Neuronal stem cell (in vitro differentiated cells): ENCODE measurements around the gene PRICKLE1.

Experiments used
- DNase-seq: peaks from one replicate; pipeline ENCODE4 v3.0.0-alpha.2; 2013; ENCODE audit warnings: low spot score
- H2AFZ ChIP-seq: one replicate; pipeline ENCODE4 v1.6.1; 2013; ENCODE audit warnings: mild to moderate bottlenecking, low read length, inconsistent platforms
- H2AK5ac ChIP-seq: 2 replicates; pipeline ENCODE4 v1.6.1; 2013; ENCODE audit warnings: low read depth, mild to moderate bottlenecking, inconsistent platforms, low read length, moderate library complexity, mixed read lengths
- H2BK120ac ChIP-seq: 2 replicates; pipeline ENCODE4 v1.6.1; 2013; ENCODE audit warnings: low read depth, mild to moderate bottlenecking, inconsistent platforms, low read length, moderate library complexity, mixed read lengths
- H2BK12ac ChIP-seq: one replicate; pipeline ENCODE4 v1.6.1; 2013; ENCODE audit warnings: low read length, inconsistent platforms
- H2BK15ac ChIP-seq: 2 replicates; pipeline ENCODE4 v1.6.1; 2013; ENCODE audit warnings: mild to moderate bottlenecking, low read length, inconsistent platforms, mixed read lengths
- H2BK5ac ChIP-seq: one replicate; pipeline ENCODE4 v1.6.1; 2013; ENCODE audit warnings: inconsistent platforms, mild to moderate bottlenecking, low read length, moderate library complexity
- H3K14ac ChIP-seq: one replicate; pipeline ENCODE4 v1.6.1; 2013; ENCODE audit warnings: low read length, inconsistent platforms
- H3K18ac ChIP-seq: 2 replicates; pipeline ENCODE4 v1.6.1; 2013; ENCODE audit warnings: low read length, inconsistent platforms
- H3K23ac ChIP-seq: 2 replicates; pipeline ENCODE4 v1.6.1; 2013; ENCODE audit warnings: low read depth, mild to moderate bottlenecking, mixed read lengths, low read length, inconsistent platforms; ENCODE audit not compliant: poor library complexity
- H3K27ac ChIP-seq: replicated peaks from 3 replicates; pipeline ENCODE4 v1.5.1; 2013; ENCODE audit warnings: low read length, inconsistent platforms
- H3K27me3 ChIP-seq, 3 experiments: 2 replicates each; pipeline ENCODE4 v1.6.1; 2013; ENCODE audit warnings: low read length in 3 of 3, mild to moderate bottlenecking in 2 of 3, inconsistent platforms in 1 of 3, low read depth in 1 of 3, mixed read lengths in 1 of 3, moderate library complexity in 1 of 3; ENCODE audit not compliant: control insufficient read depth in 3 of 3, insufficient read depth in 3 of 3
- H3K36me3 ChIP-seq, 2 donors: replicated peaks in 1 of 2; 2 replicates each; pipeline ENCODE4 v1.6.1; 2013; ENCODE audit warnings: low read length in 2 of 2; ENCODE audit not compliant: control insufficient read depth in 2 of 2, insufficient read depth in 2 of 2
- H3K4ac ChIP-seq: 2 replicates; pipeline ENCODE4 v1.6.1; 2013; ENCODE audit warnings: inconsistent platforms, mild to moderate bottlenecking, low read length, moderate library complexity
- H3K4me1 ChIP-seq, 2 donors: 1 replicate in 1 of 2; 2 replicates in 1 of 2; pipeline ENCODE4 v1.6.1; 2013; ENCODE audit warnings: low read length in 2 of 2, low read depth in 1 of 2; ENCODE audit not compliant: control insufficient read depth in 2 of 2, insufficient read depth in 1 of 2
- H3K4me2 ChIP-seq: one replicate; pipeline ENCODE4 v1.6.1; 2013; ENCODE audit warnings: mild to moderate bottlenecking, low read length, inconsistent platforms; ENCODE audit not compliant: insufficient read depth, poor library complexity, severe bottlenecking
- H3K4me3 ChIP-seq, 2 donors: 2 replicates each; pipeline ENCODE4 v1.5.1; 2013; ENCODE audit warnings: low read length in 2 of 2, mild to moderate bottlenecking in 2 of 2, inconsistent platforms in 1 of 2, moderate library complexity in 1 of 2
- H3K79me1 ChIP-seq: one replicate; pipeline ENCODE4 v1.6.1; 2013; ENCODE audit warnings: low read depth, mild to moderate bottlenecking, inconsistent platforms, low read length, moderate library complexity
- H3K9ac ChIP-seq: one replicate; pipeline ENCODE4 v1.6.1; 2013; ENCODE audit warnings: mild to moderate bottlenecking, low read depth, low read length, inconsistent platforms; ENCODE audit not compliant: poor library complexity
- H3K9me3 ChIP-seq, 2 donors: replicated peaks in 1 of 2; 2 replicates each; pipeline versions ENCODE3 to v1.6.1; 2013; ENCODE audit warnings: low read length in 2 of 2, mild to moderate bottlenecking in 2 of 2, inconsistent platforms in 1 of 2, low read depth in 1 of 2, mixed read lengths in 1 of 2, moderate library complexity in 1 of 2; ENCODE audit not compliant: control insufficient read depth in 2 of 2, insufficient read depth in 1 of 2
- H4K8ac ChIP-seq: one replicate; pipeline ENCODE4 v1.6.1; 2013; ENCODE audit warnings: low read depth, mild to moderate bottlenecking, inconsistent platforms, low read length, moderate library complexity
- H4K91ac ChIP-seq: one replicate; pipeline ENCODE4 v1.6.1; 2013; ENCODE audit warnings: low read length, low read depth, mild to moderate bottlenecking, inconsistent platforms; ENCODE audit not compliant: poor library complexity
- WGBS, 2 donors: extraction: QIAGEN DNeasy Blood & Tissue Kit; methylation state at CpG; one replicate each; pipeline ENCODE4 v1.1.7; 2013; ENCODE audit warnings: missing lambda C conversion rate in 2 of 2, mixed read lengths in 1 of 2; ENCODE audit not compliant: insufficient read length in 2 of 2, insufficient replicate concordance in 1 of 2; ENCODE audit errors: extremely low coverage in 2 of 2; 5-methylcytosine and 5-hydroxymethylcytosine counted together

The PRICKLE1 gene

GRCh38 chr12:42539696-42540095 lies 49.9 kb downstream of the PRICKLE1 start:
- no peak overlapping the region for H4K8ac ChIP-seq
- H3K36me3 ChIP-seq = no peaks in the 10 kb centered on the region
- no peak overlapping the region for H3K27ac ChIP-seq
- H3K4me3 ChIP-seq = no peak overlapping the region
- no peak overlapping the region for H2BK5ac ChIP-seq
- no peak overlapping the region for H3K23ac ChIP-seq
- H3K18ac ChIP-seq = no peak overlapping the region
- peaks cover 0 to 3% of the 10 kb centered on the region in 2 donors for H3K4me1 ChIP-seq
- H2BK120ac ChIP-seq = no peak overlapping the region
- no peak overlapping the region for H3K9ac ChIP-seq
- H3K4ac ChIP-seq = no peak overlapping the region
- H2AFZ ChIP-seq = no peak overlapping the region
- H2BK12ac ChIP-seq = no peak overlapping the region
- no peak overlapping the region for H4K91ac ChIP-seq
- H3K14ac ChIP-seq = no peak overlapping the region
- H3K79me1 ChIP-seq = no peaks in the 10 kb centered on the region
- H2AK5ac ChIP-seq = no peak overlapping the region
- H3K27me3 ChIP-seq = no peaks in the 10 kb centered on the region
- DNase-seq = no peak
- no peak overlapping the region for H3K4me2 ChIP-seq
- no peaks in the 10 kb centered on the region for H3K9me3 ChIP-seq
- WGBS, 2 donors = no CpG with 5 or more reads among the region's 1 CpG
- no peak overlapping the region for H2BK15ac ChIP-seq

DNA sequence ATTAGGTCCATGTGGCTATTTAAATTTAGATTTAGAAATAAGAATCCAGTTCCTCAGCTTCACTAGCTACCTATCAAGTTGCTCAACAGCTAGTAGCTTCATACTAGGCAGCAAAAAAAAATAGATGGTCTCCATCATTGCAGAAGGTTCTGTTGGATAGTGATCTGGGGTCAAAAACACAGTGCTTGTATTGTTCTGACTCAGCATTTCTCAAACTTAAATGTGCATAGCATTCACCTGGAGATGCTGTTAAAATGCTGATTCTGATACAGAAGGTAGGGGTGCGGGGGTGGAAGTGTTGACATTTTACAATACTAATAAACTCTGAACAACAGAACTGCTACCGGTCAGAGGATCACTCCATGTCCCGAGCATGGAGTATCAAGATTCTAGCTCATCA lies 51.3 kb downstream of the PRICKLE1 start:
- no peaks in the 10 kb centered on the region for H3K27me3 ChIP-seq
- no peak overlapping the region for H3K4me2 ChIP-seq
- DNase-seq = no peak
- no peak overlapping the region for H2AFZ ChIP-seq
- no peak overlapping the region for H3K4me3 ChIP-seq
- no peak overlapping the region for H3K27ac ChIP-seq
- H3K9me3 ChIP-seq = no peaks in the 10 kb centered on the region
- peaks cover 0 to 3% of the 10 kb centered on the region in 2 donors for H3K4me1 ChIP-seq
- WGBS, 2 donors = no CpG with 5 or more reads among the region's 3 CpGs
- H4K91ac ChIP-seq = no peak overlapping the region
- no peak overlapping the region for H2BK12ac ChIP-seq
- no peak overlapping the region for H3K14ac ChIP-seq
- H2BK15ac ChIP-seq = no peak overlapping the region
- H2BK120ac ChIP-seq = no peak overlapping the region
- H3K79me1 ChIP-seq = no peaks in the 10 kb centered on the region
- H3K23ac ChIP-seq = no peak overlapping the region
- no peak overlapping the region for H2AK5ac ChIP-seq
- no peak overlapping the region for H3K9ac ChIP-seq
- H3K4ac ChIP-seq = no peak overlapping the region
- no peak overlapping the region for H2BK5ac ChIP-seq
- H4K8ac ChIP-seq = no peak overlapping the region
- no peaks in the 10 kb centered on the region for H3K36me3 ChIP-seq
- H3K18ac ChIP-seq = no peak overlapping the region

GRCh38 chr12:42534184-42534838 lies 55.2 kb downstream of the PRICKLE1 start:
- WGBS, 2 donors = no CpG with 5 or more reads among the region's 4 CpGs
- H4K91ac ChIP-seq = no peak overlapping the region
- H3K27me3 ChIP-seq = no peaks in the 10 kb centered on the region
- no peak overlapping the region for H2AK5ac ChIP-seq
- no peaks in the 10 kb centered on the region for H3K36me3 ChIP-seq
- H4K8ac ChIP-seq = no peak overlapping the region
- no peaks in the 10 kb centered on the region for H3K79me1 ChIP-seq
- no peaks in the 10 kb centered on the region for H3K9me3 ChIP-seq
- no peak overlapping the region for H2AFZ ChIP-seq
- H3K18ac ChIP-seq = no peak overlapping the region
- H3K4me3 ChIP-seq = no peak overlapping the region
- no peak overlapping the region for H3K9ac ChIP-seq
- H3K14ac ChIP-seq = no peak overlapping the region
- no peak overlapping the region for H3K4me2 ChIP-seq
- DNase-seq = no peak
- no peak overlapping the region for H2BK12ac ChIP-seq
- H3K4me1 ChIP-seq = no peaks in the 10 kb centered on the region
- no peak overlapping the region for H3K23ac ChIP-seq
- H3K4ac ChIP-seq = no peak overlapping the region
- H2BK15ac ChIP-seq = no peak overlapping the region
- no peak overlapping the region for H2BK5ac ChIP-seq
- H3K27ac ChIP-seq = no peak overlapping the region
- H2BK120ac ChIP-seq = no peak overlapping the region

DNA sequence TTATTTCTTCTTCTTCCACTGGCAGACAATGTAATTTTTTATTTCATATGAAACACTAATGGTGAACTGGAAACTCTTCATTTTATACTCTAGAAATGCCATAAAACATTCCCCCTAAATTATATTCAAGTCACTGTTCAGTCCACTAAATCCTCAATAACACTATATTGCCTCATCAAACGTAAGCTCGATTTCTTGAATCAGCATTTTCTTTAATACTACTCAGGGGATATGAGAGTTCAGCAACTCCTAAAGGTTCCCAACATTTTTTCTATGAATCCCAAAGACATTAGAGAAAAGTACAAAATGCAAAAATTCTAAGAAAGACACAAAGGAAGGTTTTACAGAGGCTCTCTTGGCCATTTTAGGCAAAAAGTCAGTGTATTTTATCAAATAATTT lies 59.3 kb downstream of the PRICKLE1 start:
- no peaks in the 10 kb centered on the region for H3K9me3 ChIP-seq
- H2BK120ac ChIP-seq = no peak overlapping the region
- DNase-seq = no peak
- H3K18ac ChIP-seq = no peak overlapping the region
- H4K91ac ChIP-seq = no peak overlapping the region
- no peaks in the 10 kb centered on the region for H3K27me3 ChIP-seq
- WGBS, 2 donors = no CpG with 5 or more reads among the region's 2 CpGs
- no peak overlapping the region for H3K27ac ChIP-seq
- H2AFZ ChIP-seq = no peak overlapping the region
- H2BK15ac ChIP-seq = no peak overlapping the region
- no peak overlapping the region for H3K9ac ChIP-seq
- H3K79me1 ChIP-seq = no peaks in the 10 kb centered on the region
- no peak overlapping the region for H3K14ac ChIP-seq
- no peak overlapping the region for H3K4me3 ChIP-seq
- no peak overlapping the region for H4K8ac ChIP-seq
- H3K36me3 ChIP-seq = no peaks in the 10 kb centered on the region
- no peak overlapping the region for H2AK5ac ChIP-seq
- H3K23ac ChIP-seq = no peak overlapping the region
- H3K4me2 ChIP-seq = no peak overlapping the region
- no peak overlapping the region for H2BK12ac ChIP-seq
- H3K4ac ChIP-seq = no peak overlapping the region
- no peak overlapping the region for H2BK5ac ChIP-seq
- no peaks in the 10 kb centered on the region for H3K4me1 ChIP-seq
